Non-pigmented ciliary epithelial cell (primary cell): Measurements from ENCODE around the gene ACSL6.

ENCODE experiments used
- DNase-seq: peaks from one replicate; pipeline ENCODE4 v3.0.0-alpha.2; 2010; ENCODE audit warnings: low read depth

ACSL6 gene

DNA sequence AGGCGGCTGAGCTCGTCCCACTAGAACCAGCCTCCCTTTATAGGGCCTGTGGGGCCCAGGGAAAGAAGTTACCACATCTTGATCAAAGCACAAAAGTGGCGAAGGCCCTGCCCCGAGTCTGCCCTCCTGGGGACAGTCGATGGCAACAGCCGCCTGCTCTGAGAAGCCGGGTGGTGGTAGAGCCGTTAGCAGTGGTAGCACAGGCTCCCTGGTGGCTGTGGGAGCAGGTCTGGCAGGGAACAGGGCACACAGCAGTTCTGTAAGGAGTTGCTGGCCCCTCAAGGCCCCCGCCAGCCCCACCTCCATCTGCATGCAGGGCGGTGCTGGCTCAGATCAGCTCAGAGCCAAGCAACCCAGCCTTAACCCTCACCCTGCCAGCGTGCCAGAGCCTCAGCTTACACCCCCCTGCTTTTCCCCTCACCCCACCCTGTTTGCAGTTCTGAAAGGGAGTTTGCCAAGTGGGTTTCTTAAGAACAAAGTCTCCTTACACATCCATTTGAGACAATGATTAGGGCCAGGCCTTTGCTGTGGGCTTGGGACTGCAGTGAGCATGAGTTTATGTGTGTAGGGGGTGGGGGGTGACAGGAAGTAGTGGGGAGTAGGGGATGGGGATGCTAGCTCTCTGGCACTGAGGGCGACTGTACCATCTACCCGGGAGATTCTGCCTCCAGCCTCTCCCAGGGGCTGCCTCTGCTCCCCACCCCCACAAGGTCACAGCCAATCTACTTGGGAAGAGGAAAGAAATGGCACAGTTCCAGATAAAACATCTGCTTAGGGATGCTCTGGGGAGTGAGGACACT lies 11.8 kb downstream of the ACSL6 start:
- no peak for DNase-seq

DNA sequence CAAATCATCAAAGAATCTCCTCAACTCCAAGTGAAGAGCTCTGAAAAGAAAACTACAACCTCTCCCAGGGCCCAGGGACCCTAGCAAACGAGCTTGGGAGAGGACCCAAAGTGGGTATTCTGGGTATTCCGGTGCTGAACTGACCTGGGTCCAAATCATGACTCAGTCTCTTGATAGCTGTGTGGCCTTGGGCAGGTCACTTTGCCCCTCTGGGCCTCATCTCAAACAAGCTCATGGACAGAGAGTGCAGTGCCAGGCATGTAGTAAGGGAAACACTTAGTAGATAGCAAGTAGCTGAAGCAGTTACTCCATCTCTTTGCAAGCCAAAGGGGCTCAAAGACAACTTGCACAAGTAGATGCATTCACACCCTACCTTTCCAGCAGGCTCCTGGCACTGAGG lies 12.4 kb downstream of the ACSL6 start:
- DNase-seq = no peak

DNA sequence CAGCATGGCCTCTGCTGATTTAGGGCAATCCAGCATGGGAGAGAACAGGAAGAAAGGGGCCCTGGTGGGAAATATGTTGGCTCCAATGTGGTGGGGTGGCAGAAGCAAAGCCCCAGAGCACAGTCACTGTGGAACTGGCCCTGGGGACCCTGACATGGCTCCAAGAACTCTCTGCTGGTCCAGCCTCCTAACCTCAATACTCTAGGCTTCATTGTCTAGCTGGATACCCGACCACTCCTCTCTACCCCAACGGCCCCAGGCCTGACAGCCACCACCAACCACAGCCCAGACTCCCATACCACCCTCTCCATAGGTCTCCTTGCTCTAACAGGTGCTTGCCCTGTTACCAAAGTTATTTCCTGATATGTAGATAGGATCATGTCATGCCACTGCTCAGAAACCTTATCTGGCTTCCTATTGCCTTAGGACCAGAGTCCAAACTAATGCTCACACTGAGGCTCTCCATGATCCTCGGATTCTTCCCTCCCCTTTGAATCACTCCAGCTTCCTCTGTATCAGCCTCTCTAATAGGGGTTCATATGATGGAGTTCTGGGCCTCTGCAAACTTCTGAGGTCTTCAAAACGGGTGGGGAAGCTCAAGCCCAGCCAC lies 12.9 kb downstream of the ACSL6 start:
- DNase-seq = no peak

DNA sequence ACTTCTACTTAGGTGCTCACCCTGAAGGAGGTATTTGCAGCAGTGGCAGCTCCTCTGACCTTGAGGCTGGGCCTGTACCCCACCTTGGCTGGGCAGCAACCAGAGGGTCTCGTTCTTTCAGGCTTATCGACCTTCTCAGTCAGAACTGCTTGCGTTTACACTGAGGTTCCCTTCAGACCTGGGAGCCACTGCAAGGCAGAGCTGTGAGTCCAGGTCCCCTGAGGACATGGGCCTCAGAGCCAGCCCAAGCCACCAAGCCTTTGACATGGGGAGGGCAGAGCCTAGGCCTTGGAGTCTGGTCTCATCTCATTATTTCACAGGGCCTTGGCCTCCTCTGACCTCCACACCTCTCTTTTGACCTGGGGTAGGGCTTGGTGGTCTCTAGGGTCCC lies 13.7 kb downstream of the ACSL6 start:
- DNase-seq = no peak

DNA sequence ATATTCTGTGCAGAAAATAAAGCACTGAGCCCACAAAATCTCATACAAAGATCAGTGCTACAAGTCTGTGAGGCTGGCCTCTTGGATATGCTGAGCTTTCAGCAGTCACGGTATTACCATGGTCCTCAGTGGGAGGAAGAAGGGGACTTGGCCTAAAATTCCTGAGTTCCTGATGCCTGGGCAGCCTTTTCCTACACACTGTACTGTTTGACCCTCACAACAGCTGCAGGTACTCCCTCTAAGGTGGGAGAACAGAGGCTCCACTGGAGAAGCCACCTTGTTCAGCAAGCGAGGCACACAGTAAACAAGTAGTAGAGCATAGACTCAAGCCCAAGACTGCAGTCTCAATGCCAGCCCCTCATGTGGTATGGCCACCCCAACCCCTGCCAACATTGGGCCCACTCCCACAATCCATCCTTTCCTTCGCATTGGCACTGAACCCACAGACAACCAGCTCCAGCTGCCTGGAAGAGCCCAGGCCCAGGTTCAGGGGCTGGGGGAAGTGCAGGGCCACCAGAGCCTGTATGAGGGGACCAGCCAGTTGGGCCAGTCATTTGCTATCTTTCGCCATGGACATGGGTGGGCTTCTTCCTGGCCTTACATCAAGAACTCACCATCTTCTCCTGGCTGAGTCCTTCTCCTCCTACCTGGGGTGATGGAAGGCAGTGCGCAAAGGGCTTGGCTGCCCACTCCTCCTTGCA lies 14.3 kb downstream of the ACSL6 start:
- DNase-seq = no peak

DNA sequence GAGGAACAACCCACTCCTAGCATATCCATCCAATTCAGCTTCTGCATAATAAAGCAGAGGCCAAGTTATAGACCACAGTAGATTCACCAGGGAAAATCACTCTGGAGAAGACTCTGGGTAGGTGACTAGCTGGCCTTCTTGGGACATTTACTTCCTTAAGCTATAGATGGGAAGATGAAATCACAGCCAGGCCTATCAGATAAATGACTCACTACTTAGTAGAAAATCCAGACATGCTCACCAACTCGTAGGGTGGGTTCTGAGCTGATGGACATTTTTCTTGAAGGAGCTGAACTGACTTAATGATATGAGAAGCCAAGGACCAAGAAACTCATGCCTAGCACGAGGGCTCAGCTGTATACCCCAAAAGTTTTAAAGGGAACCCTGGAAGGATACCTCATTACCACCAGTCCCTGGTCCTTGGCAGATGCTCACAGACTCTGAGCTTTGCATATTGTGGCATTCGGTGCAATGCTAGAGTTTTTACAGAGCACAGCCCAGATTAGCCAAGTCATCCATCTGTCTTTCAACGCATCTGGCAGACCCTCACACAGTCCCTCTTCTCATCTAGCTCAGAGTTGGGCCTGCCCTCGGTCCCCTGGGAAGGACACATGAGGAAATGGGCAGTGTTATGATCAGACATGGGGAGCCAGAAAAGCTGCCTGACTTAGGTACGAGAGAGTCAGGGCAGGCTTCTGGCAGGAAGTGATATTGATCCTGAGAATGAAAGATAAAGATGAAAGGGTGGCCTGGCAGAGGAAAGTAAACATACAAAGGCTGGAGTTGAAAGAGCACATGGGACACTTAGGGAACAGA lies 15.0 kb downstream of the ACSL6 start:
- no peak for DNase-seq

DNA sequence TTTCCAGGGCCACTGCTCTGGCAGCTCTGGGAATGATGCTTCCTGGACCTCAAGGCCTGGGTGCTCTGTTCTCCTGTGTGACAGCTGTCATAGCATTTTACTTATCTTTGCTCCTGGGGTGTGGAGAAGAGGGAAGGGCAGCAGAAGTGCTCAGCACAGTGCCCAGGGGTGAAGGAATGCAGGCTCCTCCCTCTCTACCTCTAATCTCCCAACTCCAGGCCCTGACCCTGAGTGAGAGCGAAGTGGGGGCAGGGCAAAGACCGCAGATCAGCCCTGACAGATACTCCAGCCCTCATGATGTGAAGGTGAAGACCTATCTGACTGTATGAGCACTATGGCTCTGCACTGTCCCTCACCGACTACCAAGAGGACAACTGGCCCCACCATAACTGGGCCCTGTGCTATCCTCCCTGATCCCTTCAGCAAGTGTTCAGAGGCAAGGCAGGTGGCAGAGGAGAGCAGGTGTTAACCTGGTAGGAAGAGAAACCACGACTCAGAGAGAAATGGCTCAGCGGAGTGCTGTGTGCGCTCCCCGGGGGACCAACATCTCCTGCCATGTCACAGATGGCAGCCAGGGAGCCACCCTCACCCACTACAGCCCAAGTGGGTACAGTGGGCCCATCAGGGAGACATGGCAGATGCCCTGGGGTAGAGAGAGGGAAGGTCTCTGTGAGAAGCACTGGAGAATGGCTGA lies 16.8 kb downstream of the ACSL6 start:
- no peak for DNase-seq

DNA sequence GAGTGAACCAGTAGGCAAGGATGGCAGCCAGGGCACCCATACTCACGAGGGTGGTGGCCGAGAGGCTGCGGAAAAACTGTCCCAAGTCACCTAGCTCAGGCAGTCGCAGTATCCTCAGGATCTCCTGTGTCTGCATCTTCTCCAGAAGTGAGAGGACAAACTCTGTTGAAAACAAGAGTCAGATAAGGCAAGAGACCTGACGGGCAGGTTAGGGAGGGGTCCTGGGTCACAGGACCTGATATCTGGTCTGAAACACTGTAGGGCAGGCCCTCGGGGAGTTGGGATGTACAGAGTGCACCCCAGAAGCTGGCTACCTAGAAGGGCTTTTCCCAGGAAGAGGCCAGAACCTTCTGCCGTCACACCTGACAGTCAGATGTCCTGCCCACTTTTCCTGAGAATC lies 17.4 kb downstream of the ACSL6 start:
- DNase-seq = no peak

DNA sequence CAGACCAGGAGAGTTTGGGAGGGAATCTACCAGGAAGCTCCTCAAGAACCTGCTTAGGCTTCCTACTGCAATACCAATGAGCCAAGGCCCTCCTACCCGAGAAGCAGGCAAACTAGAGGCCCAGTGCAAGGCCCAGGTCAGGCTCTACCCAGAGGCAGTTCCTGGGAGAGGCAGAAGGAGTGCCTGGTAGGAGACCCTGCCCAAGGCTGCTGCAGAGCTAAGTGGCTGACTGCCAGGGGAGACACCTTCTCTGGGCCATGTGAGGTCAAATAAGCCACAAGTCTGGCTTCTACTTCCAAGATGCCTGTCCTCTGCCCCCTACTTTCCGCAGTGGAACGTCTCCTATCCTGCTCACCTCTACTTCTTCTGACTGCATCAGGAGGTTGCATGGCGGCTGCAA lies 17.8 kb downstream of the ACSL6 start:
- no peak for DNase-seq

DNA sequence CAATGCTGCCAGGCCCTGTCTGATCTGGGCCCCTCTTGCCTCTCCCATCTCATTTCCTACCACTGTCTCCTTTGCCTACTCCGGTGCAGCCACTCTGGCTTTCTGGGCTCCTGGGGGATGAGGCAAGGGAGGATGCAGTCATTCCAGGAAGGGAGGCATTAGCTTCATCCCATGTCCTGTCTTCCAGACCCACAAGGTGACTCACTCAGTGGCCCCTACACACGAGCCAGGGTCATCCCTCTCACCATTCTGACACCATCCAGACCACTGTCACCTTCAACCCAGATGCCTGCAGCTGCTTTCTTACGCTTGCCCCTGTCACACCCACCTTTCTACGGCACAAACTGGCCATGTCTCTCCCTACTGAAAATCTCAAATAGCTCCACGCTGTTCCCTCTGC lies 19.1 kb downstream of the ACSL6 start:
- no peak for DNase-seq

DNA sequence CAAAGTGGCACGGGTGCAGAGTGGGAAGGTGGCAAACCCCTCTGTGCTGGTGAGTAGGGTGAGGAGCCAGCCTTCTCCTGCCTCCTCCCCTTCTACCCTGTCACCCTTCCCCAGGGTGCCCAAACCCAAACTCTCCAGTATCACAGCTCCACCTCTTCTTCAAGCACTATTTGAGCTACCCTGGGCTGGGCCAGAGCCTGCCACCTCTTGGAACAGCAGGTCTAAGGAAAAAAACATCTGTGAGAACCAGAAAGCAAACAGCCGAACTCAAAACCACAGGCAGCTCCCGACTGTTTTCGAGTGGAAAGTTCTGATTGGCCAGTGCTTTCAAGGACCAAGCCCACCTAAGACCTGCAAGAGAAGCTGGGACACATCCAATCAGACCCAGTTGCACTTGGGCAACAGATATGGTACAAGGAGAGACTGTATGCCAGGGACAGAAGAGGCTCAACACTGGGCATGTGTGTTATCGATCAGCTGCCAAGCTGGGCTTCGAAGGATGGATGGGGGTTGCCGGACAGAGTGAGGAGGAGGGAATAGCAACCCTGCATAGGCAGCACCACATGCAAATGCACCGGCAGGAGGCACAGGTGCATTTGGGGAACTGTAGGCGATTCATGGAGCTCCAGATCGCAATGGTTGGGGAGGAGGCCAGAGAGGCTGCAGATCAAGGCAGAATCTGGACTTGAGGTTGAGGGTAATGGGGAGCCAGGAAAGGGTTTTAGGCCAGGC lies 19.7 kb downstream of the ACSL6 start:
- DNase-seq = no peak

DNA sequence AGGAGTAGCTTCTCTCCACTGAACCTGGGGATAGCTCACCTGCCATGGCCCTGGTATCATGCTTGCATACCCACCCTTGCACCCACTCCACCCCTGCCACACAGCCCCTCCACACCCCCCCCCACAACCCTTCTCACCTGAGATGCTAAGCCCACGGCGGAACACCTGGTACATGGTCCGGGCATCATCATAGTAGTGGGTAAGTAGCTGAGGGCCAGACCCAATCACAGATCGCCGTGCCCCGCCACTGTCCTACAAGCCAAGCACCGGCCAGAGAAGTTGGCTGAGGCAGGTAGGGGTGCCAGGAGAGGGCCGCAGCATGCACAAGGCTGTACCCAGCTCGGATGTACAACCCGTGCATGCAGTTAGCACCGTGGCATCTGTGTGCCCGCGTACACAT lies 20.7 kb downstream of the ACSL6 start:
- no peak for DNase-seq

DNA sequence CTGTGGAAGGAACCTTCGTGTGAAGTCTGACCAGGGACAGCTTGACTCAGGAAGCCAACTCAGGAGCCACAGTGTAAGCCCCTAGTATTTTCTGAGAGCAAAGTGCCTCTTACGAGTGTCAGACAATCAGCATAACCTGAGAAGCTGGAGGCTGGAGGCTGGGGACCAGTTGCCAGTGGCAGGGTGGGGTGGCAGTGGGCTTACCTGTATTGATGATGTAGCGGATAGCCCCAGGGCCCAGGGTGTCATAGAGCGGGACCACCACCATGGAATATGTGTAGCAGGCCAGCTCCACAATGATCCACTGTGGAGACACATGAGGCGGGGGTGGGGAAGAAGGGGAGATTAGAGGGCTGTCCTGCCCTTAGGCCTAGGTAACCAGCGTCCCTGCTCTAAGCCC lies 22.9 kb downstream of the ACSL6 start:
- DNase-seq = no peak

DNA sequence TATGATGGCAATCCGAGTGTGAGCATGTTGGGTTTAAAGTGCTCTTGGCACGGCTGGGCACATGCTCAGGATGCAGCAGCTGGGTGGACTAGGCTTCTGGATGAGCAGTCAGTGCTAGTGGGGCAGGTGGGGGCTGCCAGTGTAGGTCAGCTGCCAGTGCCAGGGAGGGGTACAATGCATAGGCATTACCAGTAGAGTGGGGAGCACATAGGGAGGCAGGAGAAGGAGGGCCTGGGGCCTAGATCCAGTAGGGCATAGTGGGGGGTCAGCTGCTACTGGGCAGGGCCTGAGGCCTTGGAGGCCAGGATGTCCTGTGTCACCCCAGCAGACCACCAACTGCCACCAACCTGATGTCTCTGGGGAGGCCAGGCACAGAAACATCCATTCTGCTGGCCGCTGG lies 24.2 kb downstream of the ACSL6 start:
- DNase-seq = no peak

DNA sequence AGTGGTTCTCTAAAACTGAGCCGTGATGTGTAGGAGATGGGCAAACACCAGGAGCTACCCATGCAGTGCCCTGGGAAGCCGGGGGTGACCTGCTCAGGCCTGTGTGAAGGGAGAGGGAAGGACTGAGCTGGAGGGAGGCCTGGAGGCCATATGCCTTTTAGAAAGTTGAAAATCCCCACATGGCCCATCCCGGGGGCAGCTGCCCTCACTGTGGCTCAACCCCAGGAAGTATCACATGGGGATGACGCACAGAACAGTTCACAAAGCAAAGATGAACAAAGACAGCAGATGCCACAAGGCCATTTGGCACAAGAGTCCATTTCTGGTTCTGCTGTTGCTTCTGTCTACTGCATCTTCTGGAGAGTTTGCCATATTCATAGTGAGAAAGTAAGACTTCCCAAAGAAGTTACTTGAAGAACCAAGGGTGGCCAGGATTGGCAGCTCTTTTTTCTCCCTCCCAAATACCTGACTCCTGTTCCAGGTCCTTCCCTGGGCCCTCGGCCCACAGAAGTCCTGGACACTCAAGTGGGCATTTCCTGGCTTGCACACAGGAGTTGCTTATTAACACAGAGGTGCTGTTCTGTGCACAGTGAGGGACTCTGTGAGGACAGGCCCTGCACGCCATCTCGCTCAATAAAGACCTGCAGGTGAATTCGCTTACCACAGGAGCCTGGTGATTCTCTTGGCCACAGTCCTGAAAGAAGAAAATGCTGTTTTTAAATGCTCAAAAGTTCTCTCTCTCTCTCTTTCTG lies 25.1 kb downstream of the ACSL6 start:
- no peak for DNase-seq

DNA sequence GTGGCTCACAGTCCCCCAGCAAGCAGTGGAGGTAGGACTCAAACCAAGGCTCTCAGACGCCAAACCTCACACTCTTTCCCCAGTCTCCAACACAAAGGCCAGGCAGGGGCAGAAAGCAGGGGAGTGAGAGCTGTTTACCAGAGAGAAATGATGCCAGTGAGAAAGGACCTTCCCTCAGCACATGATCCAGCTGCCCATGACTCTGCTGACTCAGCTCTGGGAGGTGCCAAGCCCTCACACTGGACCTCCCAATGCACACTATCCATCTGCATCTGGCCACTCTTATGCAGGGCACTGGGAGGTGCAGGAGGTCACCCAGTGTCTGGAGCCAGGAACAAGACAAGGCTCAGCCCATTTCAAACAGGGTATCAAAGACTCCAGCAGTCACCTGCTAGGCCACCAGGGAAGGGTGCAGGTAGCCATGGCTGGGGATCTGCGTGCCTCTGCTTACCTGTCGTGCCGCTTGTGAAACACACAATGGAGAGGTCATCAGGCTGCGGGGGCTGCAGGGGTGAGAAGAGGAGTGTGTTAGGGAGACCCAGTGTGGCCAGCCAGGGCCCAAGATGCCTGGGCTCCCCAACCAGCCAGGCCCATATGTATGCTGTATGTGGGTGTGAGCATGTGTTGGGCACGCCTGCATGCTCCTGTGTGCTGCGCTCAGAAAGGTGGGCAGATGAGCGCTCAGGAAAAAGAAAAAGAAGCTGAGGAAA lies 26.3 kb downstream of the ACSL6 start:
- DNase-seq = no peak

DNA sequence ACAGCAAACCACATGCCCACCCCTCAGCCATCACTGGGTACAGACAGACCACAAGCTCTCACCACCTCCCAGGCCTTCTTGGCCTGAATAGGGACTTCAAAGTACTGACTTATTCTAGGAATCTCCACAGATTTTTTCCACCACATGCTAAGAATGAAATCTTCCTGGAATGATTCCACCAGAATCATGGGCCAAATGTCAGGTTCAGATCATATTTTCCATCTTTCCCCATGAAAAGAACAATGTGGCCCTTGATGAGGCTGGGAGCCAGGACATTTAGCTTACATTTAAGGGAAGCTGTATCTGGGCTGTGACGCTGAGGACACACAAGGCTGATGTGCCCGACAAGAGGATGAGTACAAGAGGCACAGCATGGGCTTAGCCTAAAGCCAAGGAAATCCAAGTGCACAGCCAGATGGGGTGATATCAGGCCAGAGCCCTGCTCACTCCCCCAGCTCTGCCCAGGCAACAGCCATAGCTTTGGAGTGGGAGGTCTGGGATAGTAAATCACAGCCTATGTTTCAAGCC lies 28.1 kb downstream of the ACSL6 start:
- DNase-seq = no peak

DNA sequence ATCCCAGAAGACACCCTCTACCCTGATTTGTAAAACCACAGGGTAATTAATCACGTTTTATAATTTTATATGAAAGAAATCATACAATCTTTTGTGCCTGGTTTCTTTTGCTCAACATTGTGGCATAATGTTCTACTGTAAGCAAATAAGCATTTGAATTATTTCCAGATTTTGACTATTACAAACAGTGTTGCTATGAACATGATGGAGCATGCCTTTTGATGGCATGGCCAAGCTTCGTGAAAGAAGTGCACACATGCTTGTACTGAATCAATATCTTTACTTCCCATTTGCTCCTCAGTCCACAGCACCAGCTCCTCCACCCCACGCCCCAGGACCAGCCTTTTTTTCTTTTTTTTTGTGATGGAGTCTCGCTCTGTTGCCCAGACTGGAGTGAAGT lies 29.9 kb downstream of the ACSL6 start:
- DNase-seq = no peak

DNA sequence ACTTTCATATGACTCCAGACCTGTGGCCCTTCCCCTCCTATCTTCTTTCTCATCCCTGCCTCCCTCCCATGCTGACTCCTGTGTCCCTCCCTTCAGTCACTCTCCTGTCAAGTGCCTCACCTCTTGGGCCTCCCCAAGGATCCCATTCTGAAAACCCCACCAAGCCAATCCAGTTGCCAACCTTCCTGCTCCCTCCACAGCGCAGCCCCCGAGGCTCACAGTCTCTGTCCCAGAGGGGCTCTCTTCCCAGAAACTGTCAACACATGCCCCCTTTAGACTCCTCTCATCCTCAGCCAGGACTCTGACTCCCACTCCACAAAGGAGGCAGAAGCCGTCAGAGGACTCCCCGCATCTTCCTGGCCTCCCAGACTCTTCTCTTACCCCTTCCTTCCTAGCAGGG lies 30.8 kb downstream of the ACSL6 start:
- no peak for DNase-seq

DNA sequence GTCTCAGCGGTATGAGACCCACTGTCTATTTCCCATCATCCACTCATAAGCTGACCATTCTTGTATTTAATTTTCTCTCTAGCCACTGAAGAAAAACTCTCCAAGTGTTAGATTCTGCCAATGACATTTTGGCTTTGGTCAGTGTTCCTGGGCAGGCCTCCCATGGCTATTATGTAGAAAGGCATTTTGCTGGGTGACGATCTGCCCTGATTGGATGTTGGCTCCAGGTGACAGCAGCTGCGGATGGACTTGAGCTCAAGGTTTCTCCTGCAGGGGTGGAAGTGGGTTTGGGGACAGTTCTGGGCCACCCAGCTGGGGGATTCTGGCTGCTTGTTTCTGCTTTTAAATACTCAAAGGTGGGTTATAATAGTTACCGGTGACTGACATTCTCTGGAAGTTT lies 31.6 kb downstream of the ACSL6 start:
- DNase-seq = no peak
